Fibroblast of peridontal ligament (primary cell): ENCODE measurements around the gene PARVB.

ENCODE experiments used
- DNase-seq: peaks from one replicate; pipeline ENCODE4 v3.0.0-alpha.2; 2010; ENCODE audit errors: extremely low read depth

The PARVB gene

DNA sequence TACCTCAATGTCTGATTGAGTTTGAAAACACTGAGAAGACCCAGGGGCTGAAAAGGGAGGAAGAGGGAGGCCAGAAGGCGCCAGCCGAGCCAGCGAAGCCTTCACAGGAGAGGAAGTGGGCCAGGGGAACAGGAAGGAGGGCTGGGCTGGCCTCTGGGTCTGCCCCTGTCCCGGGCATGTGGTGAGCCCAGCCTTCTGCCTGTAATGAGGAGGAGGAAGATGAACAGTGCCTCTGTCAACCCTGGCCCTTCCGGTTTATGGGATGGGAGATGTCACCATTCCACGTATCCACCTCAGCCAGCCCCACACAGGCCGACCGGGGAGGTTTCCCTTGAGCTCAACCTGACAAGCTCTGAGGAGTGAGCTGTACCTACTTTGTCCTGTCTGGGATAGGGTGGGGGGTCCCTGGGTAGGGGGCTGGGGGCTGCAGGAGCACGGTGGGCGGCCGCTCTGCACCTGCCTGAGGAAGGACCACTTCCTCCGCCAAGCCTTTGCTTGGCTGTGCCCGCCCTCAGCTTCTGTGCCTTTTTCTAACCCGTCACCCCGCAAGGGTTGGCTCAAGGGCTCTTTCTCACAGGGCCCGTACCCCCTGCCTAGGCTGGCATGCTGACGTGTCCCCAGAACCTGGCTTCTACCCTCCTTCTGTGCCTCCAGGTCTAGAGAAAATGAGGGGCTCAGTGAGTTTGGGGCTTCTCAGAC lies 158.6 kb downstream of the PARVB start:
- no peak for DNase-seq

DNA sequence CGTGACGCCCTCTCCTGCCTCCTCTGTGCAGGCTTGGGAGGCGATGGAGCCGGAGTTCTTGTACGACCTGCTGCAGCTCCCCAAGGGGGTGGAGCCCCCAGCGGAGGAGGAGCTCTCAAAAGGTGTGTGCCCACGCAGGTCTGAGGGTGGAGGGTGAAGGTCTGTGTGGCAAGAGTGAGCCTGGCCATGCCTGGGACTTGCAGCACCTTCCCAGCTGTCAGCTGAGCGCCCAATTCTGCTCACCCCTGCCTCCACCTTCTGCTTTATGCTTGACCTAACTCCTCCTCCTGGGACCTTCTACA lies 159.1 kb downstream of the PARVB start:
- no peak for DNase-seq

GRCh38 chr22:44184006-44184405 lies 159.9 kb downstream of the PARVB start:
- DNase-seq, result no peak

GRCh38 chr22:44185237-44186120 lies 161.4 kb downstream of the PARVB start:
- no peak for DNase-seq

DNA sequence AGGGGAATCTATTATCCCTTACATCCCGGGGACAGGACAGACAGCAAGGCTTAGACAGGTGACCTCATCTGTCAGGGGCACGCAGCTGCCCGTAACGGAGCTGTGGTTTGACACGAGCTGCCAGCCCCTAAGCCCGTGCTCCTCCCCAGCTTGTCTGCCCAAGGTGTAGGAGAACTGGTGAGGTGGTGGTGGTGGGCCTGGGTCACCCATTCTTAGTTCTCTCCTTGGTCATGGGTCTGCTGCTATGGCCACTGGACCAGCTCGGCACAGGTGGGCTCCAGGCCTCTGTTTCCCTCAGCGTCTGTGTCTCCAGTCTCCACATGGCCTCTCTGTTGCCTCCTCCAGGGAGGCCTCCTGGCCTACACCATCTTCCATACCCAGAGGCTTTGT lies 162.0 kb downstream of the PARVB start:
- DNase-seq, result no peak

DNA sequence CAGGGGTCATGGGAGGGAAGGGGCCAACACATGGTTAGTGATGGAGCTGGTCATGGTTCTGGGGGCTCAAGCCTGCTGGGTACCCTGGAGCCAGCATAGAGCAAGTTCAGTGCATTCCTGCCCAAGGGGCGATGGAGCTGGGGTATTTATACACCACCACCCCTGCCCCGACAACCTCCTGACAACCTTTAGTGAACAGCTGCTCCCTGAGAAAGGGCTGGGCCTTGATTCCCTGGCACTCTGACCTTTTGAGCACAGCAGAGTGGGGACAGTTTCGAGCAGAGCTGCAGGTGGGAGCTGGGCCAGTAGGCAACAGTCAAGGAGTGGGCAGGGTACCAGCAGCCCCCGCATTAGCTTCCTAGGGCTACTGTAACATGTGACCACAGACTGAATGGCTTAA lies 162.6 kb downstream of the PARVB start:
- no peak for DNase-seq

- DNase-seq, result no peak
Observed at GRCh38 chr22:44187652-44188230, 163.6 kb downstream of the PARVB start.

- no peak for DNase-seq
Observed at GRCh38 chr22:44188316-44188715, 164.2 kb downstream of the PARVB start.

- DNase-seq, result no peak
Observed at GRCh38 chr22:44188986-44189630, 165.0 kb downstream of the PARVB start.

GRCh38 chr22:44190381-44190976 lies 166.4 kb downstream of the PARVB start:
- DNase-seq, result no peak

GRCh38 chr22:44191036-44191454 lies 166.9 kb downstream of the PARVB start:
- peak; percentile 19 for DNase-seq

GRCh38 chr22:44192098-44192815 lies 168.2 kb downstream of the PARVB start:
- no peak for DNase-seq

DNA sequence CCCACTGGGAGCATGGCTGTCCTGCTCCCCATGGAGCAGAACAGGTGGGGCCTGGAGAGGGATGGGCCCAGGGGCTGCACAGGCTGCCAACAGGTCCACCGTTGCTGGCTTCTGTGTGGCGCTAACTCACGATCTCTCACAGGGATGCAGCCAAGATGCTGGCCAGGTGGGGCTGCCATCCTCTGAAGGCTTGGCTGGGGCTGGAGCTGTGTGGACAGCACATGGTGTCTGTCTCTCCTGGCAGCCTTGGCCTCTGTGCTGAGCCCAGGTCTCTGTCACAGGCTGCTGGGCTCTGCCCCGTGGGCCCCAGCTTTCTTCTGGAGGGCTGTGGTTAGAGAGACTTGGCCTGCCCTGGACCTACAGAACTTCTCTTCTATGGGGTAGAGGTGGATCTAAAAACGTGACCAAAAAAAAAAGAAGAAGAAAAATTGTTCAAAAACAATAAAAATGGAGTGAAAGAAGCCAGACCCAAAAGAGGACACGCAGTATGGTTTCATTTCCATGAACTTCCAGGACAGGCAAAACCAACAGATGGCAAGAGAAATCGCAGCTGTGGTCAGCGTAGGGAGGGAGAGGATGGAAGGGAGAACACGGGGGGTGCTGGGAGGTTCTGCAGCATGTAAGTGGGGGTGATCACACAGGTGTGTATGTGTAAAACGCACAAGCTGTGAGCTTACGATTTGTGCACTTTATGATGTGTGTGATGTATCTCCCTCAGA lies 168.9 kb downstream of the PARVB start:
- DNase-seq, result peak; percentile 2

GRCh38 chr22:44193535-44193891 lies 169.4 kb downstream of the PARVB start:
- DNase-seq, result peak; percentile 2

DNA sequence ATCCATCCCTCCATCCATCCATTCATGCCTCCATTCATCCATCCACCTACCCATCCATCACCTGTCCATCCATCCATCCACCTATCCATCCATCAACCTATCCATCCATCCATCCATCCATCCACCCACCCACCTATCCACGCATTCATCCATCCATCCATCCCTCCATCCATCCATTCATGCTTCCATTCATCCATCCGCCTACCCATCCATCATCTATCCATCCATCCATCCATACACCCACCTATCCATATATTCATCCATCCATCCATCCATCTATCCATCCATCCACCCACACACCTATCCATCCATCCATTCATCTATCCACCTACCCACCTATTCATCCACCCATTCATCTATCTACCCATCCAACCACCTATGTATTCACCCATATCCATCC lies 170.5 kb downstream of the PARVB start:
- no peak for DNase-seq

- DNase-seq, result no peak
Observed at GRCh38 chr22:44195189-44195871, 171.2 kb downstream of the PARVB start.

- DNase-seq, result no peak
Observed at GRCh38 chr22:44196241-44196640, 172.1 kb downstream of the PARVB start.

- no peak for DNase-seq
Observed at GRCh38 chr22:44196731-44197131, 172.6 kb downstream of the PARVB start.

DNA sequence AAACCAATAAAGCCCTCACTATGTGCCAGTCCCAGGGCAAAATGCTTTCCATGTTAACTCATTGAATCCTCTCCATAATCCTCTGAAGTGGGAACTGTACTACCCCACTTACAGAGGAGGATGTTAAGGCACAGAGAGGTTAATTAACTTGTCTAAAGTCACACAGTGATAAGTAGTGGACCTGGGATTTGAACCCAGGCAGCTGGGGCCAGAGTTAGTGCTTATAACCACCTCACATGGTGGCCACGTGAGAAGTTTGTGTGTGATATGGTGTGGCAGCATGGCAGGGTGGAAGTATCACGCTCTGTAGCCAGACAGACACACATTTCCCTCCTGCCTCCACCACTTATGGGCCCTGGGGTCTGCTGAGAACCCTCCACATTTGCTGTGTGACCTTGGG lies 173.2 kb downstream of the PARVB start:
- no peak for DNase-seq

GRCh38 chr22:44199164-44199563 lies 175.1 kb downstream of the PARVB start:
- no peak for DNase-seq
